ENCODE measurements around the gene KLHL29.

GRCh38 chr2:23596316-23596885, 211.4 kb downstream of the KLHL29 start:
- TF ChIP-seq, protein P1, sequence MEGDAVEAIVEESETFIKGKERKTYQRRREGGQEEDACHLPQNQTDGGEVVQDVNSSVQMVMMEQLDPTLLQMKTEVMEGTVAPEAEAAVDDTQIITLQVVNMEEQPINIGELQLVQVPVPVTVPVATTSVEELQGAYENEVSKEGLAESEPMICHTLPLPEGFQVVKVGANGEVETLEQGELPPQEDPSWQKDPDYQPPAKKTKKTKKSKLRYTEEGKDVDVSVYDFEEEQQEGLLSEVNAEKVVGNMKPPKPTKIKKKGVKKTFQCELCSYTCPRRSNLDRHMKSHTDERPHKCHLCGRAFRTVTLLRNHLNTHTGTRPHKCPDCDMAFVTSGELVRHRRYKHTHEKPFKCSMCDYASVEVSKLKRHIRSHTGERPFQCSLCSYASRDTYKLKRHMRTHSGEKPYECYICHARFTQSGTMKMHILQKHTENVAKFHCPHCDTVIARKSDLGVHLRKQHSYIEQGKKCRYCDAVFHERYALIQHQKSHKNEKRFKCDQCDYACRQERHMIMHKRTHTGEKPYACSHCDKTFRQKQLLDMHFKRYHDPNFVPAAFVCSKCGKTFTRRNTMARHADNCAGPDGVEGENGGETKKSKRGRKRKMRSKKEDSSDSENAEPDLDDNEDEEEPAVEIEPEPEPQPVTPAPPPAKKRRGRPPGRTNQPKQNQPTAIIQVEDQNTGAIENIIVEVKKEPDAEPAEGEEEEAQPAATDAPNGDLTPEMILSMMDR (IDR thresholded peaks at IDR 0.05; ENCODE audit: insufficient read depth, low read length) = no peak
- TF ChIP-seq POLR2AphosphoS5 (IDR thresholded peaks at IDR 0.05; ENCODE audit: low read depth) (no peak), GABPA (IDR thresholded peaks at IDR 0.05; ENCODE audit: low read depth) (no peak), SPI1 (IDR thresholded peaks at IDR 0.05; ENCODE audit: borderline replicate concordance, low read depth) (no peak)
- TF ChIP-seq, protein P2, sequence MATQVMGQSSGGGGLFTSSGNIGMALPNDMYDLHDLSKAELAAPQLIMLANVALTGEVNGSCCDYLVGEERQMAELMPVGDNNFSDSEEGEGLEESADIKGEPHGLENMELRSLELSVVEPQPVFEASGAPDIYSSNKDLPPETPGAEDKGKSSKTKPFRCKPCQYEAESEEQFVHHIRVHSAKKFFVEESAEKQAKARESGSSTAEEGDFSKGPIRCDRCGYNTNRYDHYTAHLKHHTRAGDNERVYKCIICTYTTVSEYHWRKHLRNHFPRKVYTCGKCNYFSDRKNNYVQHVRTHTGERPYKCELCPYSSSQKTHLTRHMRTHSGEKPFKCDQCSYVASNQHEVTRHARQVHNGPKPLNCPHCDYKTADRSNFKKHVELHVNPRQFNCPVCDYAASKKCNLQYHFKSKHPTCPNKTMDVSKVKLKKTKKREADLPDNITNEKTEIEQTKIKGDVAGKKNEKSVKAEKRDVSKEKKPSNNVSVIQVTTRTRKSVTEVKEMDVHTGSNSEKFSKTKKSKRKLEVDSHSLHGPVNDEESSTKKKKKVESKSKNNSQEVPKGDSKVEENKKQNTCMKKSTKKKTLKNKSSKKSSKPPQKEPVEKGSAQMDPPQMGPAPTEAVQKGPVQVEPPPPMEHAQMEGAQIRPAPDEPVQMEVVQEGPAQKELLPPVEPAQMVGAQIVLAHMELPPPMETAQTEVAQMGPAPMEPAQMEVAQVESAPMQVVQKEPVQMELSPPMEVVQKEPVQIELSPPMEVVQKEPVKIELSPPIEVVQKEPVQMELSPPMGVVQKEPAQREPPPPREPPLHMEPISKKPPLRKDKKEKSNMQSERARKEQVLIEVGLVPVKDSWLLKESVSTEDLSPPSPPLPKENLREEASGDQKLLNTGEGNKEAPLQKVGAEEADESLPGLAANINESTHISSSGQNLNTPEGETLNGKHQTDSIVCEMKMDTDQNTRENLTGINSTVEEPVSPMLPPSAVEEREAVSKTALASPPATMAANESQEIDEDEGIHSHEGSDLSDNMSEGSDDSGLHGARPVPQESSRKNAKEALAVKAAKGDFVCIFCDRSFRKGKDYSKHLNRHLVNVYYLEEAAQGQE (IDR thresholded peaks at IDR 0.05; ENCODE audit: insufficient replicate concordance, low read depth) = no peak

Measured in HL-60 (cell line).